NCI-H128 (cell line): Measurements from ENCODE around the gene BCL2L15.
A peak's percentile ranks its signal among the peaks of the same experiment; 100 is the strongest.
"Not testable (repeated sequence)": the region's sequence is repeated elsewhere in the genome, so short reads cannot be mapped to it uniquely, and the experiment has no call there.

Source experiments
- DNase-seq: peaks from one replicate; lab custom pipeline; 2025; ENCODE audit not compliant: unreplicated experiment; lab: John Stamatoyannopoulos, UW

Gene BCL2L15

DNA sequence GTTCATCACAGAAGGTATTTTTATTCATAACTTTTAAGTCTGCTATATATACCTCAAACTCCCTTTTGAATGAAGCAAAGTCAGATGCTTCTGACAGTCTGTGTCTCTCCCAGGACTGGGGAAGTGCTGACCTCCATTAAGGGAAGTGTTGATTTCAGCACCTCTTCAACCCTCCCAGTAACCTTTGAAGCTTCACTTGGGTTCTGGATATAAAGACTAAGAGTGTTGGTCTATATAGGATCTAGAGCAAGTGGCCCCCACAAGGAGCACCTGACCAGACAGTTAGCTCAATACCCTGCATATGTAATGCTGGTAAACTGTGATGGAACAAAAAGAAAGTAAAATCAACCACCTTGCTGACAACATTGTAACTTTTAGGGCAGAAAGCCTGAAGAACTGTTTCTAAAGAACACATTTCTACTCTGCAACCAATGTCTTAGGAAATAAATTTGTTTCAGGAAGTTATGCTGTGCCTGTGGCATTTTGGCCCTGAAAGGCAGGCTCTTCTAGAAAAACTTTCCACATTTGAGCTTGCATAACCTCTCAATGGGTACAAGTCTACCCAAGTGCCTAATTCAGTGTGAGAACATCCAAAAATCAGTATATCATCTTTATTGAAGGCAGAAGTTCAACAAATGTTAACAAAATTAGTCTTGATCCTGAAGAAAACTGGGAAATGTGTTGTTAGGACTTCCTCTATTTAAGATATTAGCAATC, 15.0 kb downstream of the BCL2L15 start:
- DNase-seq, result no peak

DNA sequence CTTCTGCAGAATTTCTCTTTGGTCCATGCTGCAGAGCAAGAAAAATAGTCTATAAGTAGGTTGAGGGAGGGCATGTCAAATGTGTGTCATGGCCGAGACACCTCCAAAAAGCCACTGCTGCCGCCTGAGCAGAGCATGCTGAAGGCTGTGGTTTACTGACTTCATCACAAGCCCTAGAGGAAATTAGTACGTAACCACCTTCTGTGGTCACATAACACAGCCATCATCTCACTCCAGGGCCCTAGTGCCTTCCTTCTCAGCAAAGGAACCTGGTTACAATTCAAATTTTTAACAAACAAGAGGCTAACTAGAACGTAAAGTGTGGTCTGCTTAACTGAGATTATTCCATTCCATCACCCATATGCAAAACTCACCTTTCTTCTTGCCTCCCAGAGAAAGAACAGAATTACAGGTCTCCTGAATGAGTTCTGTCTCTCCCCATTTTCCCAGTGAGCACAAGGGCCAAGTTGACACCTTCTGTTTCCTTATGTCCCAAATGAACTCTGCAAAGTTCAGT, 15.7 kb downstream of the BCL2L15 start, which contains the start of gene PTPN22:
TSS of gene PTPN22 (minus strand) at position 116 of the 517 bp plus-strand sequence.
- DNase-seq, result no peak

DNA sequence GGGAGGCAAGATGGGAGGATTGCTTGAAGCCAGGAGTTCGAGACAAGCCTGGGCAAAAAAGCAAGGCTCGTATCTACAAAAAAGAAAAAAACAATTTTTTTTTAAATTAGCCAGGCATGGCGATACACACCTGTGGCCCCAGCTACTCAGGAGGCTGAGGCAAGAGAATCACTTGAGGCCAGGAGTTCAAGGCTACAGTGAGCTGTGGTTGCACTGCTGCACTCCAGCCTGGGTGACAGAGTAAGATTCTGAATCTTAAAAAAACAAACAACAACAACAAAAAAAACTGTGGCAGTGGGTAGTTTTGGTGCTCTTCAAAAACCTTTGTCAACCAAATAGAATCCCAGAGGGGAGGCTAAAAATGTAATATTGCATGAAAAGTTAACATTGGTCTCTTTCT, 16.6 kb downstream of the BCL2L15 start:
- DNase-seq, result no peak

DNA sequence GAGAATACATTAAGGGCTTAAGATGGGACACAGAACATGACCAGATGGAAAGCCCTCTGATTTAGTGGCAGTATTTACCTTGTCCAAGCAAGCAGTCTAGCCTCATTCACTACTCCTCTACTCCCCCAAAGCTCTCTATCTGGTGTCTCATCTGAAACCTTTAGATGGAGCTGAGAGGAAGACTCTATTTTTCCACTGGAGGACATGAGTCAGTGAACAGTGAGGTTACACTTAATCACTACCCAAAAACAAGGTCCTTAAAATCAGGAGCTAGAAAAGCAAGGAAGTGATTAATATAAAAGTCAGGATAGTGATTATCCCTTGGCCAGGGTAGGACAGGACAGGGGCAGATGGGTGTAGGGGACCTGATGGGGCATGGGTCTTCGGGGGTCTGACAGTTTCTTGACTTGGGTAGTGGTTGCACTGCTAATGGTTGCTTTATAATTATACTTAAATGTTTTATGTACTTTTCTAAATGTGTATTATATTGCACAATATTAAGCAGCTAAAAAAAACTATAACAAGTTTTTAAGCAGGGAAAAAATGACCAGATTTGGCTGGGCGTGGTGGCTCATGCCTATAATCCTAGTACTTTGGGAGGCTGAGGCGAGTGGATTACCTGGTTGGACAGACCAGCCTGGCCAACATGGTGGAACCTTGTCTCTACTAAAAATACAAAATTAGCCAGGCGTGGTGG, 18.8 kb downstream of the BCL2L15 start:
- no peak for DNase-seq

DNA sequence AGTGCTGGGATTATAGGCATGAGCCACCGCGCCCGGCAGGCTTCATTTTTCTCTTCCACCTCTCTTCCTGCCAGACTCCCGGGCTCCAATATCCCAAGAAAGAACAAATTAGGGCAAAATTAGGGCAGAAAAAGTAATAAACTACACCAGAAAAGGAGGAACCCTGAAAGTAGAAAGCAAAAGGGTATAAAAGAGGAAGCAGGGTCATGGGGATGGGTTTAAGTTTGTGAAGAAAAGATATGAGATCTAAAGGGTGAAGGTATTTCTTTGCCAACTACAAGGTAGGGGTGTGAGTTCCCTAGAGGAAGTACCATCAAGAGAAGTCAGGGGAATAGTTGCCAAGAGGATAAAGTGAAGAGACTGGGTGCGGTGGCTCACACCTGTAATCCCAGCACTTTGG, 25.7 kb downstream of the BCL2L15 start:
- no peak for DNase-seq

DNA sequence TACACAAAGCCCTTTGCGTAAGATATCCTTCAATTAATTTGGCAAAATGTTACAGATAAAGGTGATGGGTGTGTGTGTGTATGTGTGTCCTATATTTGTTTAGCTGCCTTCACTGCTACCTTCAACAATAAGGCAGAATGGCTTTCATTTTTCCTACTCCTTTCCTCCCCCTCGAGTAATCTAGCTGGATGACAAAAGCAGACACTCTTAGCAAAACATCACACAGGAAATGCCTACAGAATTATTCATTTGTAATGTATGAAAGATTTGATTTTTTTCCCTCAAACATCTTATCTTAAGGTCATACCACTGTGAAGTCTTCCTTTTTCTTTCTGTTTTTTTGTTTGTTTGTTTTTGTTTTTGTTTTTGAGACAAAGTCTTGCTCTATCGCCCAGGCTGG, 26.5 kb downstream of the BCL2L15 start:
- DNase-seq, result no peak

DNA sequence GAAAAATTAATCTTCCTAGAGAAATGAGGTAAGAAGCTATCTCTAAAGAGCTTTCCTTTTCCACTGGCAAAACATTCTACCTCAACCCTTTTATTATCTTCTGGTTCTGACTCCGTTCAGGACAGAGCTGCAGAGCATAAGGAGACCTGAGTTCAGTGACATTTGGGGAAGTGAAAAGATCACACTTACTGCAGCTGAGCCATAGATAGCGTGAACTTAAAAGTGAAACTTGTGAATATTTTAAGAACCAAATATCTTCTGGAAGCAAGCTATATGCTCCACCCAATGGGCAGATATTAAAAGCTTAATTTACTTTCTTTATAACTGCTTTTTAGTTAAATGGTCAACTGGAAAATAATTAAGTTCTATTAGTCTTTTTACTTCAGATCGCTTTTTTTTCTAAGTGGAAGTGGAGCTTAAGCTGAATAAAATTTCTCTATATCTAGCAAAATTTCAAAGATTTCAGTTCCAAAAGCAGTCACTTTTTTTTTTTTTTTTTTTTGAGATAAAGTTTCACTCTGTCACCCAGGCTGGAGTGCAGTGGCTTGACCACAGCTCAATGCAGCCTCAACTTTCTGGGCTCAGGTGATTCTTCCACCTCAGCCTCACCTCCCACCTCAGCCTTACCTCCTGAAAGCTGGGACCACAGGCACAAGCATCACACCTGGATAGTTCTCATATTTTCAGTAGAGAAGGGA, 27.8 kb downstream of the BCL2L15 start:
- no peak for DNase-seq

DNA sequence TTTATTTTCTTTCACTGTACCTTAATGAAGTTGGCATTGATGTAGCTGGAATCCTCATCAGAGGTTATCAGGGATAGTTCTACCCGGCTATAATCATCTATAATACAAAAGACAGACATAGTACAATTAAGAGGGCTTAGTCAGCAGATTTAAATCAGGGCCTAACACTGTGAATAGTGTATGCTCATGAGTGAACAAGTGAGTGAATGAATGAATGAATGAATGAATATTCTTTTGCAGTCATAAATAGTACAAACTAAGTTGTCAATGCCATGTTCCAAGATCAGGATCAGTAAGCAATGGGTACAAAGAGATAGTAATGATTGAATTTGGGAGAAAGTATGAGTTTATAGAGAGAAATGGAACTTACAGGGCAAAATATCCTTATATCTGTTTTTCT, 28.4 kb downstream of the BCL2L15 start:
- no peak for DNase-seq

DNA sequence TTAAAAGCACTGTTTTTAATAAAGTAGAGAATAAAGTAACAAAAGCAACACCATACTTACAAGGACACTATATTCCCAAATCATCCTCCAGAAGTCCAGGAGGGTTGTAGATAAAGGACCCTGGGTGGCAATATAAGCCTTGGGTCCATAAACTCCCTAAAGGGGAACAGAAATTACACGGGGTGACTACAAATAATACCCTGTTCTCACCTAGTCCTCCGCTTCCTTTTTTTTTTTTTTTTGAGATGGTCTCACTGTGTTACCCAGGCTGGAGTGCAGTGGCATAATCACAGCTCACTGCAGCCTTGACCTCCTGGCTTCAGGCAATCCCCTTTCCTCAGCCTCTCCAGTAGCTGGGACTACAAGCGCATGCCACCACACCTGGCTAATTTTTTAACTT, 29.0 kb downstream of the BCL2L15 start:
- no peak for DNase-seq

DNA sequence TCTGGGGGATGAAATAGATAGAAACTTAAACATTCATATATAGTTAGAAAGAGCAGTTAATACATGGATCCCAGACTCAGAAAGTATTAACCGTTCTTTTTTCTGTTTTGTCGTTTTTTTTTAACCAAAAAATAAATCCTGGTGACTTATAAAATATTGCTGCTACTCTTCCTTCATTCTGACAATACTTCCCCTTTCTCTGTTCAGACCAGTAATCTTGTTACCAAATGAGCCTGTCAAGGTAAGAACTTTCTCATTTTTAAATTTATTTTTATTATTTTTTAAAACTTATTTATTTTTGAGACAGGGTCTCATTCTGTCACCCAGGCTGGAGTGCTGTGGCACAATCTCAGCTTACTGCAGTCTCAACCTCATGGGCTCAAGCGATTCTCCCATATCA, 29.6 kb downstream of the BCL2L15 start:
- DNase-seq, result no peak

DNA sequence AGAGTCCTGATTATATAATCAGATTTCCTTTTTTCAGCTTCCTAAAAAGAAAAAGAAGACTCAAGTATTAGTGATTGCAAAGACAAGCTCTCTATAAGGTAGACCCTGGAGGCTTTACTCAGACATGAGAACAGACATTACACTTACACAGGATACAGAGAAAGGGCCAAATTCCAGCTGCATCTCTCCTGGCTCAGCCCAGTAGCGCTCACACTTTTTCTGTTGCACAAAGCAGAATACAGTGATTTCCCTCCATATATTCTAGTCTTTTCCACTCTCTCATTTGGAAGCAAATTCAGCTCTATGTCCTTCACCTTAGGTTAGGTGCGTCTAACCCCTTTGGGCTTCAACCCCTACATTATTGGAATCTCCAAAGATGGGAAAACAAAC, 31.0 kb downstream of the BCL2L15 start:
- DNase-seq, result no peak

DNA sequence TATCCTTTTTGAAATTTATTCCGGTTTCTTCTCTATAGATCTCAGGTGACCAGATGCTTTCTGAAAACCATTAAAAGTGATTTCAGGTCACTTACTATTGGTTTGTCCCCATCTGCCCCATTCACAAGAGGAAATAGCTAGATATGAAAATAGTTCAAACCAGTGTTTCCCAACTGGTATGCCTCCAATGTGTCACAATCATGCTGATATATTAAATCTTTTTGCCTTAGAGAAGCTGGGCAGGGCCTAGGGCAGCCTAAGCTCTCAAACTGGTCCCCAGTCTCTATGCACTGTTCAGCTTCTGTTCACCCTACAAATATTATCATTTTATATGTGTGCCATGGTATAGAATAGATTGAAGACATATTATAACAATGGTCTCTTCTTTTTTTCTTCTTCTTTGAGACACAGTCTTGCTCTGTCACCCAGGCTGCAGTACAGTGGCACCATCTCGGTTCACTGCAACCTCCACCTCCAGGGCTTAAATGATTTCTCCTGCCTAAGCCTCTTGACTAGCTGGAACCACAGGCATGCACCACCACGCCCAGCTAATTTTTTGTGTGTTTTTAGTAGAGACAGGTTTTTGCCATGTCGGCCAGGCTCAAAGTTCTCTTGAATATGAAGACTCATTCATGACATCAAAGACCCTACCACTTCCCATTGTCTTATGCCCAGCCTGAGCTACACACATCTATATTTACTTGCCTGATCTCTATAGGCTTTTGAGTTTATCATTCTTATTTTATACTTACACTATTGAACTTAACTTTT, 31.6 kb downstream of the BCL2L15 start:
- DNase-seq, result no peak

DNA sequence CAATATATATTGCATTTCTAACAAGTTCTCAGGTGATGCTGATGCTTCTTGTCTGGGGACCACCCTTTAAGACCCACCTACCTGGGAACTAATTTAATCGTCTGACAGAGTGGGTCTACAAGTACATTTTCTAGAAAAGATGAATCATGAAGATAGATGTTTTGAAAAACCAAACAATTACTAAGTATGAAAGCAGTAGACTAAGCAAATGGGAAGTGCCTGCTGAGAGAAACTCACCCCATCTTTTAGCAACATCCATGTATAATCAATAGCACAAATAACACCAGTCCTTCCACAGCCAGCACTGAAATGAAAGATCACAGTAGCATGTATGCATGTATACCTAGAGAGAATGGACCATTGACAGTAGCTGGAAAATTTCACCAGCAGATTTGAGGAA, 33.1 kb downstream of the BCL2L15 start:
- DNase-seq, result no peak

DNA sequence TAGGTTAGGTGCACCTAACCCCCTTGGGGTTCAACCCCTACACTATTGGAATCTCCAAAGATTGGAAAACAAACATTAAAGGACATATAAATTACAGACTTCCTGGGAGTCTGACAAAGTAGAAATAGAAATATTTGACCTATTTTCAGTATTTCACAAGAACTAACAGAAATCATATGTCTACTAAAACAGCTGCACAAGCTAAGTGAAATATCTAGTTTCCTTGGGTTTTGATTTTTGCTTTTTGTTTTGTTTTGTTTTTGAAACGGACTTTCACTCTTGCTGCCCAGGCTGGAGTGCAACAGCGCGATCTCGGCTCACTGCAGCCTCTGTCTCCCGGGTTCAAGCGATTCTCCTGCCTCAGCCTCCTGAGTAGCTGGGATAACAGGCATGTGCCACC, 34.7 kb downstream of the BCL2L15 start:
- not testable (repeated sequence) for DNase-seq

DNA sequence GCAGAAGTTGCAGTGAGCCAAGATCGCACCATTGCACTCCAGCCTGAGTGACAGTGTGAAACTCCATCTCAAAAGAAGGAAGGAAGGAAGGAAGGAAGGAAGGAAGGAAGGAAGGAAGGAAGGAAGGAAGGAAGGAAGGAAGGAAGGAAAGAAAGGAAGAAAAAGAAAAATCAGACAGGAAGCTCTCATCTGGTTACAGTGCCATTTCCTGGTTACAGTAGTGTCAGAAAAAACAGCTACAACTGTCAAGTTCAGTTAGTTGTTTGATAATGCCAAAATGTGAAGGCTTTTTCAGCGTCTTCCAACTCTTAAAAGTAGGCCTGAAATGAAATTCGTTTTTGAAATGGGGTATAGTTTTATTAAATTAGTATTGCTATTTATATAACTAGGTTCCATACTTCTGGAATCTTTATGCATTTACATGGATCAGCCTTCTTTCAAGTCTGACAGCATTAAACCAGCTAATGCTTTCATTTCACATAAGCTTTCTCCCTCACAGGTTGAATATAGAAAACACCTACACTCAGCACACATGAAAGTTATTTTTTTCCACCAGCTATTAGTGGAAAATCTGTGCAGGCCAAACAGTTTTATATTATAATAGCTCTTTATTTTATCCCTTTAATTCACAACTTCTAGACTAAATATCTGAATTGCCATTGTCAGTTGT, 37.1 kb downstream of the BCL2L15 start:
- DNase-seq, result no peak

DNA sequence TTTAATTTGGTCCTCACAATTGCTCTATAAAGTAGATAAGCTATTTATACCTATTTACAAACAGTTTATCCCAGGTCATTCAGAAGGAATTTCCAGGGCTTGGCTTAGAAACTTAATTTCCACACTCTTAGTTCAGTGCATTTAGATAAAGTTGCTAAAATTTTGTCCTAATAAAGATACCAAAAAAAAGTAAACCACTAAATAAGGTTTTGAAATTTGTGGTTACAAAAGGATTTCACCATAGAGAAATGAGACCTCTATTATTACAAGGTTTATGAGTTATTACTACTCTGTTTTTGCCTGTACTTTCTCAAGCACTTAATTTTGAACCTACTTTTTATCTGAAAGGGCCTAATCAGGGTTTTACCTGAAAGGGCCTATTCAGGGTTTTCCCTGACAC, 38.3 kb downstream of the BCL2L15 start:
- no peak for DNase-seq

DNA sequence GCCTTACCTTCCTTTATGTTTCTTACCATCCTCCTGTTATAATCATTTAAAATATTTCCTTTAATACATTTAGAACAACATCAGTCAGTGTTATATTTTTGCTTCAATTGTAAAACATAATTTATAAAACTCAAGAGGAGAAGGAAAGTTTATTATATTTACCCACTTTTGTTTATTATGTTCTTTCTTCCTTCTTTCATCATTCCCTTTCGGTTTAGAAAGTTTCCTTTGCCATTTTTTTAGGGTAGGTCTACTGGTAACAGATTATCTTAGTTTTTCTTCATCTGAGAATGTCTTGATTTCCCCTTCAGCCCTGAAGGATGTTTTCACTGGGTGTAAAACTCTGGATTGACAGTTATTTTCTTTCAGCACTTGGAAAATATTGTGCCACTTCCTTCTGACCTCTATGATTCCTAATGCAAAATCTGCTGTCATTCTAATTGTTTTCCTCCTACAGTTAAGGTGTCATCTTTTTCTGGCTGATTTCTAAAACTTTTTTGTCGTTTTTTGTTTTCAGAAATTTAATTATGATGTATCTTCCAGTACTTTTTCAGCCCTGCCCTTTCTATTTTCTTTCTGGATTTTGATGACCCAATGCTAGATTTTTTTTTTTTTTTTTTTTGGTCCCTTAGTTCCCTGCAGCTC, 40.9 kb downstream of the BCL2L15 start:
- DNase-seq, result no peak

DNA sequence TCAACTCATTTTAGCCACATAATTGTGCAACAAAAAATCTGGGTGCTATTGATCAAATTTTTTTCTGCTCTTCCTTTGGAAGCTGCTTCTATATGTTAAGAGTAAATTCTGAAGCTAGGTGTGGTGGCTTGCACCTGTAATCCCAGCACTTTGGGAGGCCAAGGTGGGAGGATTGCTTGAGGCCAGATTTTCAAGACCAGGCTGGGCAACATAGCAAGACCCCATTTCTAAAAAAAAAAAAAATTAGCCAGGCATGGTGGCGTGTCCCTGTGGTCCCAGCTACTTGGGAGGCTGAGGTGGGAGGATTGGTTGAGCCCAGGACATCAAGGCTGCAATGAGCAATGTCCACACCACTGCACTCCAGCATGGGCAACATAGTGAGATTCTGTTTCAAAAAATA, 50.8 kb downstream of the BCL2L15 start:
- DNase-seq, result no peak

DNA sequence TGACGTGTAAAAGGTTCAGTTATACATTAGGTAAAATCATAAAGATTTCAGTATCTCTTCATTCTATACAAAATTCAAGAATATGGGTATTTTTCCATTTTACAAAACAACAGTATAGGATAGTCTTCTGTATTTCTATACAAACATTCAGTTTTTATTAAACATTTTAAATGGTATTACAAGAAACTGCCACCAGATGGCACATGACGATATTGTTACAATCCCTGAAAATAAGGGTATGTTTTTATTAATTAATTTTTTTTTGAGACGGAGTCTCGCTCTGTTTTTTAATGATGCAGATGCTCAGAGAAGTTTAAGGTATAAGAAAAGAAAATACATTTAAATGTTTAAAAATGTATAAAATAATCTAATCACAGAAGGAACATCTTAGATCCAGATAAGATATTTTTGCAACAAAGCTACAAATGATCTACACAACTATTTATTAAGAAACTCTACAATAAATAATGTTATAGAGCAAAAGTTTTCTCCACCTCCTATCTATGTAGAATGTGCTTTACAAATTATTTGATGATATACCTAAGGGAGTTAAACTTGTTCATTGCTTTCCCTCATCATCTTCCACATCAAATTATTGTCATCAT, 51.6 kb downstream of the BCL2L15 start:
- peak; percentile 19 for DNase-seq

DNA sequence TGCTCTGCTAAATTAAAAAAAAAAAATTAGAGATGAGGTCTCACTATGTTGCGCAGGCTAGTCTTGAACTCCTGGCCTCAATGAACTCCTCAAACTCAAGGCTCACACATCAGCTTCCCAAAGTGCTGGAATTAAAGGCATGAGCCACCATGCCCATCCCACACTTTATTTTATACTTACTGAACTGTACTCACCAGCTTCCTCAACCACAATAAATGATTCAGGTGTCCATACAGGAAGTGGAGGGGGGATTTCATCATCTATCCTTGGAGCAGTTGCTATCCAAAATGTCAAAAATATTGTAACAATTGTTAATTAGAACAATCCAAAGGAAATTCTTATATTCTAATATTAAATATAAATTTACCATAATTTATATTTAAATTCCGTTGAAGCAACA, 52.7 kb downstream of the BCL2L15 start:
- no peak for DNase-seq
